Dedifferentiated amniotic fluid mesenchymal stem cell (primary cell): ENCODE measurements around the gene FTO.

ENCODE experiments used
- DNase-seq: peaks from one replicate; pipeline ENCODE4 v3.0.0-alpha.2; 2016; ENCODE audit errors: extremely low spot score

The FTO gene

DNA sequence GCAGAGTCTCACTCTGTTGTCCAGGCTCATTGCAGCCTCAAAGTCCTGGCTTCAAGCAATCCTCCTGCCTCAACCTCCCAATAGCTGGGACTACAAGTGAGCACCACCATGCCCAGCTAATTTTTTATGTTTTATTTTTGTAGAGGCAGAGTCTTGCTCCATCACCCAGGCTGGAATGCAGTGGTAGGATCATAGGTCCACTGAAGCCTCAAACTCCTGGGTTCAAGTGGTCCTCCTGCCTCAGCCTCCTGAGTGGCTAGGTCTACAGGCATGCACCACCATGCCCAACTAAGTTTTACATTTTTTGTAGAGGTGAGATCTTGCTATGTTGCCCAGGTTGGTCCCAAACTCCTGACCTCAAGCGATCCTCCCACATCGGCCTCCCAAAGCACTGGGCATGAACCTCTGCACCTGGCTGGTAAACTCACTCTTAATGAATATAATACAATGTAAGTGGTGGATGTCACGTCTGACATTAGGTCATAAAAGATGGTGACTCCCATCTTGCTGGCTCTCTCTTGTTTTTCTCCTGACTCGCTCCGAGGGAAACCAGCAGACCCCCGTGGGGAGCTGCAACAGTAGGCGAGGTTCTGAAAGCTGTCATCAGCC is 456.4 kb downstream of the FTO start:
- DNase-seq = no peak

DNA sequence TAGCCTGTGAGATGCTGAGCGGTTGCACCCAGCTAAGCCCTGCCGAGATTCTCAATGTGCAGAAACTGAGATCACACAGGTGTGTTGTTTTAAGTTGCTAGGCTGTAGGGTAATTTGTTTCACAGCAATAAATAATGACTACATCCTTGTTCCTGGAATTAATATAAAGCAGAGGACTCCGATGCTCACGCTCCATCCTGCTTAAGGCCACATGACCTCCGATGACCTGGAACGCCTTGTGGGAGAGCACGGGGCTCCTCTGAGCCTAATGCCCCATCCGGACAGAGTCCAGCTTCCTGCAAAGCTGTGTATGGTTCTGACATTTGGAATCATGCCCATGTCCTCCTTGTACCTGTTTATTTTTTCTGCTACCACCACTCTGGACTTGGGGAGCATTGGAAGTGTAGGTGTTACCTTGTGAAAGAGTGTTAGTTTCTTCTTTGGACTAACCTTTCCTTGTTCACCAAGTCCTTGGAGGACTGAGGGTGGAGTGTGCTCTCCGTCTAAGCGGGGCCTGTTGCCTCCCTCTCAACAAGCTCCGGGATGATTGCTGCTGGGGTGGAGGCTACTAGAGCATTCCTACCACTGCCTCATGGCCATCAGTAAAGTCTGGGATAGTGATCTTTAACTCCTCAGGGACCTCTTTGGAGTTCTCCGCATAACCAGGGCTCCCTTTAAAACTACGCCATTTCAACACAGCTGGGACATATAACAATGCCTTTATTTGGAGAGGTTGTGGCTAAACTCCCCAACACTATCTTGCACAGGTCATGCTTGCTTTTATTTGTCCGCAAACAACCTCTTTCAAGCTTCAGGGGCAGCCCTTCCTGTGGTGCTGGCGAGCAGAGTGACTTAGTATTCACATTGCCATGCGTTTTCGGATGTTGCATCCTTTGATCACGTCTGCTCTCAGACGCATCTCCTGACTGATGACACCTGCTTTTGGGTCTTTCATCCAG is 457.3 kb downstream of the FTO start:
- no peak for DNase-seq

DNA sequence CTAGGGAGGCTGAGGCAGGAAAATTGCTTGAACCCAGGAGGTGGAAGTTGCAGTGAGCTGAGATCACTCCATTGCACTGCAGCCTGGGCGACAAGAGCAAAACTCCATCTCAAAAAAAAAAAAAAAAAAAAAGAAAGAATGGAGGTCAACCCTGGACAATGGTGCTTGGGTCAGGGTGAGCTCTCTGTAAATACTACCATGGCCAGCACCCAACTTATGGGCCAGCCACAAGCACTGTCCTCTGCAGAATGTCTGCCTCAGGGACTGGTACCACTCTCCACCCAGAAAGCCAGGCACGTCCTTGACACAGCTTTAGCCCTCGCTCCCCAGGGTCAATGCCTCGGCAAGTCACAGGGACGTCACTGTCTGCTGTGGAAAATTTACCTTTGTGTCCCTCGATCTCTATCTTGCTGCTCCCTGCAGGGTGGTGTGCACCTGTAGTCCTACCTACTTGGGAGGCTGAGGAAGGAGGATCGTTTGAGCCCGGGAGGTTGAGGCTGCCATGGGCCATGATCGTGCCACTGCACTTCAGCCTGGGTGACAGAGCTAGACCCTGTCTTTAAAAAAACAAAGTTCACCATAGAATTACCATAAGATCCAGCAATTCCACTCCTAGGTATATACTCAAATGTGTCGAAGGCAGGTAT is 459.4 kb downstream of the FTO start:
- no peak for DNase-seq

DNA sequence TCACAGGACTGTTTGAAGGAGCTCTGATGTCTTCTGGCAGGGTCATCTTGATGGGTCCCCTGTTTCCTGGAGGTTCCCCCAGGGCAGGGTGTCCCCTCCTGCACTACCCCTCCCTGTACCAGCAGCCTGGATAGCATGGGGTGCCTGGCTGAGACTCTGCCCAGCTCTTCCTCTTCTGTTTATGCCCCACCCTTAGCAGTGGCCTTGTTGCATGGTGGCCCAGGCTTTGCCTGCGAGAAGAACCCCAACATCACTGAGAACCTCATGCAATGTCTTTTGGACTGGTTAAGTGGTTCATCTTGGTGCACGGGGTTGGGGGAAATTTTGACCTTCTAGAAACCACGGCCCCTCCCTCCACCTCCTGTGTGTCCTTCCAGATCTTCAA is 460.8 kb downstream of the FTO start:
- DNase-seq = no peak

DNA sequence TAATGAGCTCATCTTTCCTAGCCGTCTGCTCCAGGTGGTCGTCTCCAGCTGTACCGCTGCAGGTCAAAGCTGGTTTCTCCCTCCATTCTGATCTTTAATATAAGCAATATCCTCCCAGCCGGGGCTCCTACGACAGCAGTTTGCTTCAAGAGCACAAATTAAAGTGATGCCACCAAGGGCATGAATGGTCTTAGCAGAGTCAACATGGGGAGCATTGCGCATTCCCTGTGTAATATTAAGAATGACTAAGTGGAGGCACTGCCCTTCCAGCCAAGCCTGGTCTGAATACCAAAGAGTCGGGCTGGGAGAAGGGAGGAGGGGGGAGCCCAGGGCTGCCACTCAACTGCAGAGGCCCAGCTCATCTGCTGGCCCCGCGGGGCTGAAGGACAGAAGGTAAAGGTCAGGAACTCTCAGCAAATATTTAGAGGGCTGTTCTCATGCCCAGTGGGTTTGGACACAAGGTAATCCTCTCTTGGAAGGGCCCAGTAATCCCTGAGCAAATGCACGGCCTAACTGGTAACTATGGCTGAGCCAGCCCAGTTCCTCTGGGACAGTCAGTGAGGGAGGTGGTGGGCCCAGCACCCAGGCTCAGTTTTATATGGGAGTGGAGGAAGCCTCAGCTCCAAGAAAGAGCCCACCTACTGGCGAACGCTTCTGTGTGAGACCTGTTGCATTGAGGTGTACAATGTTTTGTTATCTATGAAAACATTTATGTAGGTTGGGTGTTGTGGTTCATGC is 461.4 kb downstream of the FTO start:
- DNase-seq = no peak

DNA sequence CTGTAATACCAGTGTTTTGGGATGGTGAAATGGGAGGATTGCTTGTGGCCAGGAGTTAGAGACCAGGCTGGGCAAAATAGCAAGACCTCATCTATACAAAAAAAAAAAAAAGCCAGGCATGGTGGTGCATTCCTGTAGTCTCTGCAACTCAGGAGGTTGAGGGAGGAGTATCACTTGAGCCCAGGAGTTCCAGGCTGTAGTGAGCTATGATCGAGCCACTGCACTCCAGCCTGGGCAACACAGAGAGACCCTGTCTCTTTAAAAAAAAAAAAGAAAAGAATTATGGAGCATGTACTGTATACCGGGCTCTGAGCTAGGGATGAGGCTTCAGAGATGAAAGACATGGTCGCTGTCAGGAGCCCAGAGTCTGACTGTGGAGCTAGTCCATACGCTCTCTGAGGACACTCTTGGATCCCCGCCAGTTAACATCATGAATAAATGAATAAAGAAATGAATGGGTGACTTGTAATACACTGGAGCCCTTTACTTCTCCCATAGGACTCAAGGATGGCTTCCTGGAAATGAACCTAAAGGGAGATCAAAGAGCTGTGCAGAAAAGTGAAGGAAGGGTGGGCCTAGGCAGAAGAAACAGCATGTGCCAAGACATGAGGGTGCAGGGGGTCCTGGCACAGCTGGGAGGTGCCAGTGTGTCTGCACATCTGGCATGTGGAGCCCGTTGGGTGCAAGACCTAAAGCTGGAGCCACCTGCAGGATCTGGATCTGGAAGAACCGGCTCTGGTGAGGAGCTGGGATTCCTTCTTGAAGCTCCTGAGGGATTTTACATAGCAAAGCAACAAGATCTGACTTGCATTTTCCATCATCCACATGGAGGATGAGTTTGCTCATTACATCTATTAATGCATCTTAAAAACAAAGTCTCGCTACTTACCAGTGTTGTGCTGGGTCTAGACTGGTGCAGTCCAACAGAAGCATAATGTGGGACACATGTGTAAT is 462.2 kb downstream of the FTO start:
- DNase-seq = no peak

DNA sequence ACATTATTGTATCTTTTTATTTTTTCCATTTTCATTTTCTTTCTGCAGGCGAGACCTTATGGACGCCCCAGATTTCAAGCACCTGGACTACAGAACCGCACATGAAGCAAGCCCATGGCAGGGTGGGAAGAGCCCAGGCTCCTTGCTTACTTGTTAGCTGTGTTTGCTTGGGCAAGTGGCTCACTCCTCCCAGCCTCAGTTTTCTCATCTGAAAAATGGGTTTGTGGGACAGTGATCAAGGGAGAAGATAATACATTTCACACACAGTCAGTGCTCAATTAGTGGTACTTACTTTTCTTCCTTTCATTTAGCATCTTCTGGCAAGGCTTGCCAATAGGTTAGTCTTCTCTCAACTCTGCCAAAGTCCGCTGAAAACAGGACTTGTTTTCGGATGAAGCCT is 465.2 kb downstream of the FTO start:
- no peak for DNase-seq

DNA sequence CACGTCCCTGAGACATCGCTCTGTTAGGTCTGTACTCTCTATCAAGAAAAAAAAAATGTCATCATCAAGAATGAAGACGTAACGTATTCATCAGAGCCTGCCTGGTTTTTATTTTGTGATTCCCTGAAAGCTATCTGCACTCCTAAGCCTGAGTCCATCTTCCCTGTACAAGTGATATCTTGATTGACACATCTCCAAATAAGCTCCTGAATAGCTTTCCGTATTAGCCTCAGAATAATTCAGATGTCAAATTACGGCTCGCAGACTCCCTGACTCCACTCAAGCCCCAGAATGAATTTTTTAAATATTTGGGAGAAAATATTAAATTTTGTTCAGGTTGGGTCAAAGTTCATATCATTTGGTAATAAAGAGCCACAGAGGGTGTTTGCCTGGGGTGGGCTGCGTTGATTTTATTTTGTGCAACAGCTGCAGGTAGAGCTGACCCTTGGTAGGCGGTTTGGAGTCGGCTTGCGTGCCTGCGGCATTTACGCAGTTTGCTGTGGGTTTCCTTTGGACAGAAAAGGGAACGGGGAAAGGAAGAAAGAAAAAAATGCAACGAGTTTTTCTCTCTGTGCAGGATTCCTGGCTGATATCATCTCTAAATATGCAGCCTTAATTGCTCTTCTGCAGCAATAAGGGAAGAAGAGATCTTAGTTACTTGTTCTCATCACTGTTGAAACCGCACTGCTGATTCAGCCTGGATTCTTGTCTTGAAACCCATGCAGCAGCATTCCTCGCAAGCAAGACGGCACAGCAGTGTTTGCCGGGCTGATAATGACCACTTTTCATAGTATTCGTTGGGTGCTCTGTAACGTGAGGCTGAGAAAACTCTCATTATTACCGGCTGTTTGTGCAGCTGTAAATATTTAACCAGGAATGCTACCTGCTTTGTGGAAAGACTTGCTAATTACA is 467.9 kb downstream of the FTO start:
- DNase-seq = peak; percentile 56

DNA sequence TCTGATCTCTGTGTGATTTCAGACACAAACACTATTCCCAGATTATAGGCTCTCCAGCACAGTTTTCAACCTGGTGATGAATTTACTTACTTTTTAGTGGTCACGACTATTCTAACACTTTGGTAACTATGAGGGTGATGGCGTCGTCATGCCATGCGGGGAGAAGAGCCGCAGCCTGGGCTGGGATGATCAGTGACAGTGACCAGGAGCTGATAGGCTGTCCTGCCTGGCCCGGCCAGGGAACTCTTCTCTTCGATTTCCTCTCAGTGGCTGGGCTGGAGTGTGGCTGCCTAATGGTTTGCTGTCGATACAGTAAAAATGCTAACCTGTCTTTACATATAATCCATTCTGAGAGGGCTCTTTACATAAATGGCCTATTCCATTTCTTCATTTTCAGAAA is 469.5 kb downstream of the FTO start:
- no peak for DNase-seq

DNA sequence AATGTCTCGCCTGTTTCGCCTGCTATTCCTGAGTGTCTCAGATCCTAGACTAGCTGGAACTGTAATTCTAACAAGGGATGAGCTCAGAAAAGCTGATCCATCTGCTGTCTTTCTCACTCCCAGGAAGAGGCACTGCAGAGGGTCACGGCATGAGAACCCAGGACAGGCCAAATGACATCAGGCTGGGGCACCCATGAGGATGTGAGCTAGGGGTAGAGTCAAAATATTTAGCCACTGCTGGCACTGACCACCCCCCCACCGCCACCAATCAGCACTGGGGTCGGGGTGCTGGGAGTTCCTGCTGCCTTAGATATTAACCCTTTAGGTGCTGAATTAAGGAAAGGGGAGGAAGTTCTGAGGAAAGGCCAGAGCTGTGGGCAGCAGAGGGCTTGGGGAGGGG is 470.2 kb downstream of the FTO start:
- no peak for DNase-seq

DNA sequence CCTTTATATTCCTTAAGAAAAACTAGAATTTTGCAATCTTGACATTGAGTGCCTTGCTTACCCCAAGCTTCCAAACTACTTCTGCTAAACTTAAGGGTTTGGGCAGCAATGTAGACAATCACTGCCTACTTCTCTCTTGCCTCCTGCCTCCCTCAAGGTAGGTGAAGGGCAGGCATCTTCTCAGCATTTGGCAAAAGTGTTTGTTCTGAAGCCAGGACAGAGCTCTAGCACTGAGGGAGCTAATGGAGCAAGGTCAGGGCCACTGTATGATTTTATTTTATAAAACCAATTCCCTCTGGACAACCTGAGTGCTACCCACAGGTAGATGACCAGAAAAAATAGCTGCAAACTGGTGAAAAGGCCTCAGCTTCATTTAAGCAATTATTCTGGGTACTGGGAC is 470.8 kb downstream of the FTO start:
- DNase-seq = no peak

DNA sequence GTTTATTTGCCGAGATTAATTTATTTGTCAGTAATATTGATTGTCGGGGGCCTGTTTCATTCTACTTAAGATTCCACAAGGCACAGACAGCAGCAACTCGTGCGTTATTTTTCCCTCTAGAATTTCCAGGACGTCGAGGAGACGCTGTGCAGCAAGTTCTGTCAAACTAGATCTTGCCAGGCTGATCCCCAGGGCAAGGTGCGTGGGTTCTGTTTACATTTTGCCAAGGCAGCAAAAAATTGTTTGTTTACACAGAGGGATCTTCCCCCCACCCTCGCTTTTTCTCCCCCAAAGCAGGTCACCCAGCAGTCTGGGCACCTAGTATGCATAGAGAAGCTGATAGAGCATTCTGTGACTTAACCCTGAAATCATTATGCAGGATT is 471.2 kb downstream of the FTO start:
- DNase-seq = no peak

DNA sequence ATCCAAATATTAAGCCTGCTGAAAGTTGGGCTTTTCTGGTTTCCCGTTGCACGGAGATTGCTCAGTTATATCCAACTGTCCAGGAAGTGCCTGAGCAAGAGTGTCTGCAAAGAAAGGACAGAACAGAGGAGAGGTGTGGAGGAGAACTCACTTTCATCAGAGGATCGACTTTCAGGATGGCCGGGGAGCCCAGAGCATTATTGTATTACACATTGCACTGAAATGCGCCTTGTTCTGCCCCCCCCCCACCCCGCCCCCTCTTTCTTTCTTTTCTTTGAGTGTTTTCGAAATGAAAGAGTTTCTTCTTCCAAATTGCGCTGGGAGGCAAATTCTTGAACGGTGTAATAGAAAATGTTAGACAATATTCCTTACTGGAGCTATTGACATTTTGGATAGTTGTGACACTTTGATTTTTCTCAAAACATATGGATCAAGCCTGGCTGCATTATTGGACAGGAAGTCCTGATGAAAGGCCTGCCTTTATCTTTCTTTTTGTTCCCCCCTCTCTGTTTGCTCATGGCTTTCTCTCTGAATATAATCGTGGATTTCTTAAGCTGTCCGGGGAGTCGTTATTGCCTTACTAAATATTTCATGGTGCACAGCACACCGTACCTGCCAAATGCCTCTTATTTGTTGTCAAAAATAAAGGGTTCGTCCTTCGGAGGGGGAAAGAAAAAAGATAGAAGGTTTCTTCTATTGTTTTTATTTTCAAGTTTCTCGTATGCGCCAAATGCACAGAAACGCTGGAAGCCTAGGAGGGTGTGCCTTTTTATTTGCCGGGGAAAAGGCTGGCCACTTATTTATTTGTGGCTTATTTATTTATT is 471.8 kb downstream of the FTO start:
- no peak for DNase-seq

DNA sequence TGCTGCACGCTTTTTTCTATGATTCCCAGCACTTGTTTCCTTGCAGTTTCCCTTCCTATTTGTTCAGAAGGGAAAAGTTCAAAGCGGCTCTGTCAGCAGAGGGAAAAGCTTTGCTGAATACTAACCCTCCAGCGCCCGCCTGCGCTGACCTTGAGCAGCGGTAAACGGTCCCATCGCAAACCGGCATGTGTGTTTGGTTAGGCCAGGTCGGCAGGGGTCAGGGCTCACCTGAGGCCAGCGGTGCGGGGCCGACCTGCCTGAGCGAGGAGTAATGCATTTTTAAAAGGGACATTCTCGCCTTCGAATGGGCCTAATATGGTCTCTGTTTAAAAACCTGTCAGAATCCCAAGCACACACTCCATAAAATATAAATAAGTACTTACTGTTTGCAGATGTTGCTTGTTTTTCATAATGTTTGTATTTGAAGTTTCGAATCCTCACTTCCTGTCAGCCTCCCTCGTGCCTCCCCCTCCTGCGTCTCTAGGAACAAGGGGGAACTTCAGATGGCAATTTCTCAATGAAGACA is 472.5 kb downstream of the FTO start:
- no peak for DNase-seq

DNA sequence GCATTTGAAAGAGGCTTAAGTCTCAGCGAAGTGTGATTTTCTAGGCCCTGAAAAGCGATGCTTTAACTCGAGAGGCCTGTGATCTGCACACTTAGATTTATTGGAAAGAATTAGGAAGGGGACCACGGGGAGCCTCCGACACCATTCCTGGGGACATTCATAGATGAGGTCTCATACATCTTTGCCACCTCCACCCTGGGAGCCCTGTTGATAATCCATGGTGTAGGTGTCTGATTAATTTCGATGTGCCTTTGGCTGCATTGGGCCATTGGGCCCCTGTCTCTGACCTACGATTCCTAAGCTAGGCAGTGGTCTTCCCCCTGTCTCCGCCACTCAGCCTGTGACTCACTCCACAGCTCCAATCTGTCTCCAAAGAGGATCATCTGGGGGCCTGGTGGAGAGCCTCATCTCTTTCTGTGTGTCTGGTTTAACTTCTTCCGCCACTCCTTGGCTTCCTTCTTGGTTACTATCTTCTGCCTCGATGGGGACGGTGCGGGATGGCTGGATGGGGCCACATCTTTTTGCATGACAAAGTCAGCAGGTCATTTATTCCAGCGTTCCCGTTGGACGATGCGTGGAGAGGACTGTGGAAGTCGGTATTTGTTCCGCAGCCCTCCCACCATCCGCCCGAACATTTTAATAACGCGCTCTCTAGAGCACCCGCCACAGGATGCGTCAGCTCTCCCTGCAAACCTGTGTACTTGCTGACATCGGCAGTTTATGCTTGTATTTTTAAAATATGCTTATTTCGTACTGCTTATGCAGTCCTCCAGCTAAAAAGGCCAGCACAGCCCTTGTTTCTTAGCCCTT is 473.3 kb downstream of the FTO start:
- DNase-seq = no peak

DNA sequence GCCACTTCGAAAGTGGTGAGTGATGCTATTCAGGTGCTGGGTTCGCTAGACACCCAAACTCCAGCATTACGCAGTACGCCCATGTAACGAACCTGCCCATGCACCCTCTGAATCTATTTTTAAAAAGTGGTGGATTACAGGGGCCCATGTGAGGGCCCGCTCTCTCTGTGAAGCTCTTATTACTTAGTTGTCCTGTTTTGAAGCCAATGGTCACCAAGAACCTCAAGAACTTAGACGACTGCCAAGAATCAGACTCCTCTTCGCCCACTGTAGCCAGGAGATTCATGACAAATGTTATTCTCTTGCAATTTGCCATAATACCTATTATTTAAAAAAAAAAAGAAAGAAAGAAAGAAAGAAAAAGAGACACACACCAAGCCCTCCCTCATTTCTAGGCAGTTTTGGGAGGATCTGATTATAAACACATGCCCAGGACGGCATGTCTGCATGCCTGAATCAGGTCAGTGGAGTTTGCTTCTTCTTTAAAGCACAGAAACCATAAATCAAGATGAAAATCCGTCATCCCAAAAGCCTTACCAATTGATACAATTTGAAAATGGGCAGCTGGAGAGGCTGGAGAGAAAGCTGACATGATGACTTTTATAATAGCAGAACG is 474.0 kb downstream of the FTO start:
- no peak for DNase-seq

DNA sequence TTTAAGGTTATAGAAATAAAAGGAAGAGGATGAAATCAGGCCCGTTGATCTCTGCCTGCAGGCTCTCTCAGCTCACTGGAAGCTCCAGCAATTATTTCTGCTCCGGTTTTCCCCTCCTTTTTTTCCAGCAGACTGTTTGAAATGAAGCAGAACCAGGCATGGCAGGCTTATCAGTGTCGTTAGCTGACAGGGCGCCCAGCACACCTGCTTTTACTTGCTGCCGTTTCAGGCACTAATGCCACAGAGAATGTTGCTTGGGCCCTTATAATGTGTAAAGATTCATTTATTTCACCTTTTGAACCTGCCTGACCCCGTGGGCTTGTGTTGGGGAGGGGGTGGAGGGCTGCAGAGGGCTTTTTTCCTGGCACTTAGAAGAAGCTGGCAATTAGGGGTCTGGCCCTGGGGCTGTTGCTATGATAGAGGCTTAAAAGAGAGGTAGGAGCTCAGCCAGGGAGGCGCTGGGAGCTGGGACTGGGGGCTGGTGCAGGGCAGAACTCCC is 474.6 kb downstream of the FTO start:
- no peak for DNase-seq
